RWPE2 (cell line): ENCODE measurements around the gene METAP1D.

Experiments
- ATAC-seq: fragments of 200-7000 bp; cut with Tn5 transposase; 3 replicates; pipeline ENCODE4 v1.9.1; 2021; ENCODE audit warnings: low read depth
- DNase-seq: peaks from one replicate; pipeline ENCODE4 v3.0.0-alpha.2; 2020; ENCODE audit warnings: low spot score
- H3K27ac ChIP-seq: fragments of 450-650 bp; 2 replicates; pipeline ENCODE4 v1.5.1; 2017; ENCODE audit warnings: mild to moderate bottlenecking; ENCODE audit not compliant: poor library complexity, severe bottlenecking
- H3K27me3 ChIP-seq: fragments of 250-450 bp; sonication (Bioruptor Pico); 2 replicates; pipeline ENCODE4 v1.5.1; 2021; ENCODE audit warnings: mild to moderate bottlenecking, moderate library complexity; ENCODE audit not compliant: insufficient read depth, poor library complexity, severe bottlenecking
- H3K36me3 ChIP-seq: fragments of 250-450 bp; sonication (Bioruptor Pico); 2 replicates; pipeline ENCODE4 v1.5.1; 2020; ENCODE audit warnings: low read depth, mild to moderate bottlenecking, moderate library complexity
- H3K4me1 ChIP-seq: fragments of 250-450 bp; sonication (Bioruptor Pico); 2 replicates; pipeline ENCODE4 v1.5.1; 2021; ENCODE audit warnings: mild to moderate bottlenecking, moderate library complexity; ENCODE audit not compliant: insufficient read depth, poor library complexity, severe bottlenecking
- H3K4me3 ChIP-seq: fragments of 250-450 bp; sonication (Bioruptor Pico); 2 replicates; pipeline ENCODE4 v1.5.1; 2021; ENCODE audit warnings: mild to moderate bottlenecking, moderate library complexity; ENCODE audit not compliant: severe bottlenecking
- H3K9me3 ChIP-seq: fragments of 250-450 bp; sonication (Bioruptor Pico); 2 replicates; pipeline ENCODE4 v1.5.1; 2021; ENCODE audit warnings: mild to moderate bottlenecking, moderate library complexity; ENCODE audit not compliant: severe bottlenecking
- CTCF ChIP-seq: fragments of 450-650 bp; IDR thresholded peaks from one replicate; pipeline ENCODE4 v1.5.1; 2017; ENCODE audit warnings: mild to moderate bottlenecking, moderate library complexity; ENCODE audit not compliant: poor library complexity, severe bottlenecking

METAP1D gene

GRCh38 chr2:172086241-172087206 is 86.8 kb downstream of the METAP1D start:
- Histone ChIP-seq H3K36me3 (no peaks in the 10 kb centered on the region), H3K4me3 (peak overlapping the region; percentile 55), H3K27ac (peak overlapping the region; percentile 50), H3K4me1 (peaks cover 4% of the 10 kb centered on the region), H3K9me3 (no peaks in the 10 kb centered on the region), H3K27me3 (peaks cover 29% of the 10 kb centered on the region)
- TF ChIP-seq CTCF: peak; percentile 12
- ATAC-seq: no peak
- DNase-seq: peak; percentile 54

- TF ChIP-seq CTCF: no peak
- no peak overlapping the region for H3K4me3 ChIP-seq
Observed at GRCh38 chr2:172087207-172087779, 87.5 kb downstream of the METAP1D start.

GRCh38 chr2:172087780-172088244 is 88.1 kb downstream of the METAP1D start:
- Histone ChIP-seq H3K4me3 (no peak overlapping the region), H3K27me3 (peaks cover 26% of the 10 kb centered on the region), H3K4me1 (peaks cover 4% of the 10 kb centered on the region), H3K9me3 (no peaks in the 10 kb centered on the region), H3K27ac (no peak overlapping the region), H3K36me3 (no peaks in the 10 kb centered on the region)
- TF ChIP-seq CTCF: no peak
- ATAC-seq: no peak
- DNase-seq: no peak

More at GRCh38 chr2:172087207-172087779, 87.5 kb downstream of the METAP1D start:
- Histone ChIP-seq H3K27ac (no peak overlapping the region), H3K9me3 (no peaks in the 10 kb centered on the region), H3K27me3 (peaks cover 29% of the 10 kb centered on the region), H3K36me3 (no peaks in the 10 kb centered on the region), H3K4me1 (peaks cover 4% of the 10 kb centered on the region)
- no peak for DNase-seq
- no peak for ATAC-seq

GRCh38 chr2:172088245-172089004 is 88.7 kb downstream of the METAP1D start:
- Histone ChIP-seq H3K27me3 (peaks cover 21% of the 10 kb centered on the region), H3K27ac (no peak overlapping the region), H3K9me3 (no peaks in the 10 kb centered on the region), H3K4me1 (peaks cover 4% of the 10 kb centered on the region), H3K36me3 (no peaks in the 10 kb centered on the region), H3K4me3 (no peak overlapping the region)
- no peak for DNase-seq
- no peak for ATAC-seq
- no peak for TF ChIP-seq CTCF
